Ramos (cell line): Measurements from ENCODE around the gene LDLRAD1.
"Not testable (repeated sequence)": the region's sequence is repeated elsewhere in the genome, so short reads cannot be mapped to it uniquely, and the experiment has no call there.

ENCODE experiments used
- in situ Hi-C: fragments of 300-500 bp; cut with MboI; formaldehyde crosslinking; loops from one replicate; pipeline ENCODE4 v1.14.3; 2022; ENCODE audit warnings: low sequenced_read_pairs; ENCODE audit not compliant: unreplicated experiment

The LDLRAD1 gene

DNA sequence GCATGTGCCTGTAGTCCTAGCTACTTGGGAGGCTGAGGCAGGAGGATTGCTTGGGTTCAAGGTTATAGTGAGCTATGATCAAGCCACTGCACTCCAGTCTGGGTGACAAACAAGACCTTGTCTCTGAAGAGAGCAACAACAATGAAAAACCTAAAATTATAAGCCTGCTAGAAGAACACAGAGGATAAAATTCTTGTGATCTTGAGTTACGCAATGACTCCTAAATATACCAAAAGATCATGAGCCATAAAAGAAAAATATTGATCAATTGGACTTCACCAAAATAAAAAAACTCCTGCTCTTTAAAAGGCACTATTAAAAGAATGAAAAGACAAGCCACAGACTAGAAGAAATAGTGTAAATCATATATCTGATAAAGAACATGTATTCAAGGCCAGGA lies 22.3 kb downstream of the LDLRAD1 start:
- in situ Hi-C loops, result no loop called here

- in situ Hi-C loops, result not testable (repeated sequence)
Observed at GRCh38 chr1:53994516-53994915, 23.5 kb downstream of the LDLRAD1 start.

DNA sequence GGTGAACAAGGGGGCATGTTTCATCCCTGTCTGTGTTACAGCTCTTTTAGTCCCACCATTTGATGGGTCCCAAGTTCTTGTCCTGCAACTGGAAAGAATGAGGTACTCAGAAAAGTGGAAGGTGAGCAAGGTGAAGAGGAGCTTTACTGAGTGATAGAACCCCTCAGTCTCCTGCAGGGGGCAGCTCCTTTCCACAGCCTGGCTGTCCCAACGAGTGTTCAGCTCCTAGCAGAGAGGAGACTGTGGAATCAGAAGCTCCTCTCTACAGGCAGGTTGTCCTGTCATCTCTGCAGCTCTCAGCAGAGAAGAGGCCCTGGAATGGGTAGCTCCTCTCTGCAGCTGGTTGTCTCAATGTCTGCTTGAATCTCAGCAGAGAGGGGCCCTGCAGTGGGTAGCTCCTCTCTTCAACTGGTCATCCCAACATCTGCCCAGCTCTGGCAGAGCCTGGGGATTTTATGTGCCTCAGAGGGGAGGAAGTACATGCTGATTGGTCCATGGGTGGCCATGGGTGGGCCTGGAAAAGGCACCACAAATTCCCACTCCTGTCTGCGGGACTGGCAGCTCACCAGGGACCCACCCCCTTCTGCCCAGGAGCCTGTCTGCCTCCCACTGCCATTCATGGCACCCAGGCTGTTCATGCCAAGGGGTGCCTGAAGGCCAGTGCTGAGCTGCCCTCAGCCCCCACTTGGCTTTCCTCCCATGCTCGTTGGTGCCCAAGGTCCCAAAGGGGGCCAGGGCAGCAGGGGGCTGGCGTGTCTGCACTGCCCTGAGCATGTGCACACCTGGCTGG lies 25.7 kb downstream of the LDLRAD1 start:
- in situ Hi-C loops, result no loop called here

DNA sequence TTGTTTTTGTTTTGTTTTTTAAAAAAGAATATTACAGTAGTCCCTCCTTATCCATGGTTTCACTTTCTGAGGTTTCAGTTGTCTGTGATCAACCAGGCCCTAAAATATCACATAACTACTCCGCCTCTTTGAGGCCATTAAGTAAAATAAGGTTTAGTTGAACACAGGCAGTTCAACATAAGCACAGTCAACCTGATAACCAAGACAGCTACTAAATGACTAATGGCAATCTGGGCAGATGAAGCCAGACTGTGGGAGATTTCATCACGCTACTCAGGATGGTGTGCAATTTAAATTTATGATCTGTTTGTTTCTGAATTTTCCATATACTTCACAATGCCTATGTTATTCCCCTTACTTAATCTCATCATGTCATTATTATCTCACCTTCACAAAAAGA lies 30.1 kb downstream of the LDLRAD1 start:
- in situ Hi-C loops, result no loop called here

- in situ Hi-C loops, result no loop called here
Observed at GRCh38 chr1:53986458-53986857, 31.5 kb downstream of the LDLRAD1 start.

GRCh38 chr1:53984726-53985125 lies 33.3 kb downstream of the LDLRAD1 start:
- in situ Hi-C loops, result no loop called here

- in situ Hi-C loops, result no loop called here
Observed at GRCh38 chr1:53982763-53983104, 35.3 kb downstream of the LDLRAD1 start.

DNA sequence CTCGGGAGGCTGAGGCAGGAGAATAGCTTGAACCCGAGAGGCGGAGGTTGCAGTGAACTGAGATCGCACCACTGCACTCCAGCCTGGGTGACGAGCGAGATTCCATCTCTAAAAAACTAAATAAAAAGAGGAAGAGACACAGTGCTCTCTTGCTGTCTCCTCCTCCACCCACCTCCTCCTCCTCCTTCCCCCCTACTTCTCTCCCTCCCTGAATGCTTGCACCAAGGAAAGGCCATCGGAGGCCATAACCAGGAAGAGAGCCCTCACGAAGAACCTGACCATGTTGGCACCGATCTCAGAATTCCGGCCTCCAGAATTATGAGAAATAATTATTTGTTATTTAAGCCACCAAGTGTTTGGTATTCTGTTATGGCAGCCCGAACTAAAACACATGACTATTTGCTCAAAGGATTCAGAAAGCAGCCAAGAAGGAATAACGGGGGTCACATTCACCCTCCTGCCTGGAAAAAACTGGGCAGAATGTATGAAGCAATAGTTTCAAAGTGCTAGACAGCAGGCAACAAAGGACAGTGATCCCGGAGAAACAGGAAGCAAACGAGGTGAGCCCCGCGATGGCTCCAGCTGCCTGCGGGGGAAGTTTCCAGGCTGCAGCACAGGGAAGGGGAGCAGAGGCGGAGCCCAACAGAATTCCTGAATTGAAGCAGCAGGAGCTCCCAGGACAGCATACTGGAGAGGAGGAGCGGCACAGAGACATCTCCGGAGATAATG lies 35.8 kb downstream of the LDLRAD1 start:
- in situ Hi-C loops, result no loop called here

DNA sequence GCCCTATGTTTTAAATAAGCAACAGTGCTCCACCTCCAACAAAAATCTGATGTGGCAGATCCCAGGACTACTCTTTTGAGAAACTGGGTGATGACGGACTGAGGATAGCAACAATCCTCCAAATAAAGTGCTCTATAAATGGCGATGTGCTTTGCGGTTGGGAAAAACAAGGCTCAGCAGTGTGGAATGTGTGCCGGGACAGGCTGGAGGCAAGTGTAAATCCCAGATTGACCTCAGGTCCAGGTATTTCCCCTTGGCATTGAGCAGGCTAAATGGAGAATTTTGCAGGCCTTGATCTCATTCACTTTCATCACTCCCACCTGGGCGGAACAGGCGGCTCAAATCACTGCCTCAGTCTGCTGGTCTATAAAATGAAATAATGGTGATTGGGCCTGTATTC lies 36.8 kb downstream of the LDLRAD1 start:
- in situ Hi-C loops, result no loop called here

DNA sequence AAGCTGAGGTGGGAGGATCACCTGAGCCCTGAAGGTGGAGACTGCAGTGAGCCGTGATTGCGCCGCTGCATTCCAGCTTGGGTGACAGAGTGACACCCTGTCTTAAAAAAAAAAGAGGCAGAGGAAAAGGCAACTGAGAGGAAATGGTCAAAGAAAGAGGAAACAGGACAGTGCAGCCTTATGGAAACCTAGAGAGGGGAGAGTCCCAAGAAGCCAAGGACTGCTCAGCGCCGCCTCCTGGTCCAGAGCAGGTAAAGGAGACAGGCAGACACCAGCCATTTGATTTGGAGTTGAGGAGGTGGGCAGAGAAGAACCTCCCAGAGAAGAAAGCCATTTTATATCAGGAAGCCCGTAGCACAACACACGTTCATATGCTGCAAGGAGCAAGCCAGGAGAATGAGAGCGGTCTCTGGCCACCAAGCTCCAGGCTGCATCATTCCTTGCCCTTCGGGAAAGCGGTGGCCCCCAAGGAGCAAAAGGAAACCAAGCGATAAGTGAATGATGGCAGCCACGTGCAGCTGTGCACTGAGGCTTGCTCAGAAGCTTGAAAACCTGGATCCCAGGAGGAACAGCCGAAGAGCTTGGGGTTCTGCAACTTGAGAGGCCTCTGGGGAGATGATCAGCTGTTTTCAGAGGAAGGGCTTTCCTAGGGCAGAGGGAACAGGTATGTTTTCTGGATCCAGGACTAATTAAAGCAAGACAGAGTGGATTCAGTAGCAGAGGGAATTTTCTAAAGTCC lies 38.1 kb downstream of the LDLRAD1 start:
- in situ Hi-C loops, result no loop called here

- in situ Hi-C loops, result no loop called here
Observed at GRCh38 chr1:53975861-53976260, 42.1 kb downstream of the LDLRAD1 start.

GRCh38 chr1:53971718-53972117 lies 46.3 kb downstream of the LDLRAD1 start:
- in situ Hi-C loops, result loop anchor here (25.0 kb wide), 1 partner anchor 484 kb away; no protein-coding TSS in a partner anchor

DNA sequence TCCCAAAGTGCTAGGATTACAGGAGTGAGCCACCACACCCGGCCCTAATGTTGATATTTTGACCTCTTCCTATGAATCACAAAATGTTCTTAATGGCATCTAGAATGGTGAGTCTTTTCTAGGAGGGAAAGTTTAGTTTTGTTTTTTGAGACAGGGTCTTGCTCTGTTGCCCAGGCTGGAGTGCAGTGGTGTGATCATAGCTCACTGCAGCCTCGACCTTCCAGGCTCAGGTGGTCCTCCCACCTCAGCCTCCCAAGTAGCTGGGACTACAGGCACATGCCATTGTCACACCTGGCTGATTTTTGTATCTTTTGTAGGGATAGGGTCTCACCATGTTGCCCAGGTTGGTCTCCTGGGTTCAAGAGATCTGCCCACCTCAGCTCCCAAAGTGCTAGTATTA lies 48.7 kb downstream of the LDLRAD1 start:
- in situ Hi-C loops, result loop anchor here (25.0 kb wide), 1 partner anchor 482 kb away; no protein-coding TSS in a partner anchor

DNA sequence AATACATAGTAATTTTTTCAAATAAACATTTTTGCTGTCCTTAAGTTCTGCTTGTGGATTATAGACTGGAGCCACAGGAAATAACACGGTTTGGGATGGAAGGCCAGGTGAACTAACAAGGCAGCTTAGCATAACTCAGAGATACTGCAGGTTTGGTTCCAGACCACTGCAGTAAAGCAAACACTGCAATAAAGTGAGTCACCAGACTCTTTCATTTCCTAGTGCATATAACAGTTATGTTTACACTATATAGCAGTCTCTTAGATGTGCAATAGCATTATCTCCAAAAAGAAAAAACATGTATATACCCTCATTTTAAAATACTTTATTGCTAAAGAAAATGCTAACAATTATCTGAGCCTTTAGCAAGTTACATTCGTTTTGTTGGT lies 49.9 kb downstream of the LDLRAD1 start:
- in situ Hi-C loops, result loop anchor here (25.0 kb wide), 1 partner anchor 481 kb away; no protein-coding TSS in a partner anchor

GRCh38 chr1:53967409-53968124 lies 50.4 kb downstream of the LDLRAD1 start:
- in situ Hi-C loops, result loop anchor here (25.0 kb wide), 1 partner anchor 480 kb away; no protein-coding TSS in a partner anchor

GRCh38 chr1:53966794-53967193 lies 51.2 kb downstream of the LDLRAD1 start:
- in situ Hi-C loops, result loop anchor here (25.0 kb wide), 1 partner anchor 479 kb away; no protein-coding TSS in a partner anchor

DNA sequence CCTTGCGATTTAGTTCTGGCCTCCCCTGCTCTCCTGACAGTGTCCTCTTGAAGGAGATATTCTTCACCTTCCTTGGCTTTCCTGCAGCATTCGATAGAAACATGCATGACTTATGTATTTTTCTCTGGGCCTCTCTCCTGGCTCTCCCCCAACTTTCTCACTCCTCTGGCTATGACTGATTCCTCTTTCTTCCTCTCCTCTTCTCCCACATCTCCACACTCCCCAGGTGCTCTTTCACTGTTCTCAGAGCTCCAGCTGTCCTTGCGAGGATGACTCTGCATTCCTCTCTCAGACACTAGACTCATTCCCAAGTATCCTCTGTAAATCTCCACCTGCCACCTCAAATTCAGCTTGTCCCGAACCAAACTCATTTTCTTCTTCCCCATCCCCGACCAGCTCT lies 53.9 kb downstream of the LDLRAD1 start:
- in situ Hi-C loops, result loop anchor here (5.0 to 25.0 kb wide), 2 partner anchors 112 to 477 kb away; no protein-coding TSS in a partner anchor

DNA sequence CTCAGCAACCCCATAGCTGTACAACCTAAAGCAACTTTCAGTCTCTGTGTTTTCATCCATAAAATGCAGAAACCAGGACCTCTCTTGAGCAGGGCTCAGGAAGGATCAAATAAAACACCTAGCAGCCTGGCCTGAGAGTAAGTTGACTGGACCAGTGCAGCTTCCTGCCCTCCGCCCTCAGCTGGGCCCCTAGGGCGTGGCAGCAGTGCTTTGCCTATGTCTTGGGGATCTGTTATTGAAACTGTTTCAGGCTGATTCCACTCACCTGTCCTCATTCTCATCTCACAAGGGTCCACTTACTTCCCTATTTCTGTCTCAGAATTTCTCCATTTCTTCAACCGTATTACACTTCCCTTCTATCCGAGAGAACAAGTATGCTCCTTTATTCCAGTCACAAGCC lies 54.5 kb downstream of the LDLRAD1 start:
- in situ Hi-C loops, result loop anchor here (5.0 to 25.0 kb wide), 2 partner anchors 111 to 476 kb away; no protein-coding TSS in a partner anchor

DNA sequence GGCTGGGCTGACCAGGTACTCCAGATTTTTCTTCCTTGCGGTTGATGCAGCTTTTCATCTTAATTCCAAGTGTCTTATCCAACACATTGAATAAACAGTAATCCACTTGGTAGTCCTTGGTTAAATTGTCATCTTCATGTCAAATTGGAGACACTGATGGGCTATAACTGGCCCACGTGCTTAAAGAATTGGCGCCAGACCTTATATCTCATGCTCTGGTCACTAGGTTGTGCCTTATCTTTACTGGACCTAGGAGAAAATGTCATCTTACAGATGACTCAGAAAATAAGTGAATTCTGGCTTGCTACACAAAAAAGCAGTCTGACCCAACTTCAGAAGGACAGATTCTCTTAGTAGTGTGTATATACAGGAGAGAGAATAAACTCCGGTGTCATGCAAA lies 55.6 kb downstream of the LDLRAD1 start:
- in situ Hi-C loops, result loop anchor here (5.0 to 25.0 kb wide), 2 partner anchors 110 to 475 kb away; no protein-coding TSS in a partner anchor
